ENCODE measurements around the gene FKBP1A.

The FKBP1A gene

DNA sequence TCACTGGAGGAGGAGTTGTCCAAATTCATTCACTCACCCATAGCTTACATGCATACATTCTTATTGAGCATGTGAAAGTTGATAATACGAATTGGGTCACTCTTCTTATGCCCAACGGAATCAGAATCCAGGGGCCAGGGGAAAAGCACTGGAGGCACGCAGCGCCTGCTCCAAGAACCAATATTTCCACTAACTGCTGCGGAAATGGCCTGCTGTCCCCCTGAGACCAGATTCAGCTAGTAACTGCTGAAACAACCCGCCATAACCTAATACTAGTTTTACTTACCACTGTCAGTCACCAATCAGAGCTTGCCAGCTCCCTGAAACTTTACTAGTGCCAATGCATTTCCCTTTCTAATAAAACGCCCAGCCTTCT, 641 bp upstream of the FKBP1A start:
- TF ChIP-seq CTCF (IDR thresholded peaks at IDR 0.05; ENCODE audit: insufficient read depth, low read length) (no peak), SPI1 (IDR thresholded peaks at IDR 0.05; ENCODE audit: borderline replicate concordance, low read depth) (no peak), GABPA (IDR thresholded peaks at IDR 0.05; ENCODE audit: low read depth) (no peak), POLR2AphosphoS5 (IDR thresholded peaks at IDR 0.05; ENCODE audit: low read depth) (no peak)
- TF ChIP-seq, protein P1, sequence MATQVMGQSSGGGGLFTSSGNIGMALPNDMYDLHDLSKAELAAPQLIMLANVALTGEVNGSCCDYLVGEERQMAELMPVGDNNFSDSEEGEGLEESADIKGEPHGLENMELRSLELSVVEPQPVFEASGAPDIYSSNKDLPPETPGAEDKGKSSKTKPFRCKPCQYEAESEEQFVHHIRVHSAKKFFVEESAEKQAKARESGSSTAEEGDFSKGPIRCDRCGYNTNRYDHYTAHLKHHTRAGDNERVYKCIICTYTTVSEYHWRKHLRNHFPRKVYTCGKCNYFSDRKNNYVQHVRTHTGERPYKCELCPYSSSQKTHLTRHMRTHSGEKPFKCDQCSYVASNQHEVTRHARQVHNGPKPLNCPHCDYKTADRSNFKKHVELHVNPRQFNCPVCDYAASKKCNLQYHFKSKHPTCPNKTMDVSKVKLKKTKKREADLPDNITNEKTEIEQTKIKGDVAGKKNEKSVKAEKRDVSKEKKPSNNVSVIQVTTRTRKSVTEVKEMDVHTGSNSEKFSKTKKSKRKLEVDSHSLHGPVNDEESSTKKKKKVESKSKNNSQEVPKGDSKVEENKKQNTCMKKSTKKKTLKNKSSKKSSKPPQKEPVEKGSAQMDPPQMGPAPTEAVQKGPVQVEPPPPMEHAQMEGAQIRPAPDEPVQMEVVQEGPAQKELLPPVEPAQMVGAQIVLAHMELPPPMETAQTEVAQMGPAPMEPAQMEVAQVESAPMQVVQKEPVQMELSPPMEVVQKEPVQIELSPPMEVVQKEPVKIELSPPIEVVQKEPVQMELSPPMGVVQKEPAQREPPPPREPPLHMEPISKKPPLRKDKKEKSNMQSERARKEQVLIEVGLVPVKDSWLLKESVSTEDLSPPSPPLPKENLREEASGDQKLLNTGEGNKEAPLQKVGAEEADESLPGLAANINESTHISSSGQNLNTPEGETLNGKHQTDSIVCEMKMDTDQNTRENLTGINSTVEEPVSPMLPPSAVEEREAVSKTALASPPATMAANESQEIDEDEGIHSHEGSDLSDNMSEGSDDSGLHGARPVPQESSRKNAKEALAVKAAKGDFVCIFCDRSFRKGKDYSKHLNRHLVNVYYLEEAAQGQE (IDR thresholded peaks at IDR 0.05; ENCODE audit: insufficient replicate concordance, low read depth): no peak
- H3K4me3 ChIP-seq (replicated peaks; ENCODE audit: insufficient read depth, low read length): peak overlapping the region; percentile 50
- no peaks in the 10 kb centered on the region for H3K27me3 ChIP-seq (ENCODE audit: insufficient read depth, poor library complexity, severe bottlenecking)
- peak overlapping the region; percentile 39 for H3K27ac ChIP-seq (replicated peaks)
- DNase-seq (ENCODE audit: low read depth in 1 of 2, low spot score in 1 of 2): no peak

DNA sequence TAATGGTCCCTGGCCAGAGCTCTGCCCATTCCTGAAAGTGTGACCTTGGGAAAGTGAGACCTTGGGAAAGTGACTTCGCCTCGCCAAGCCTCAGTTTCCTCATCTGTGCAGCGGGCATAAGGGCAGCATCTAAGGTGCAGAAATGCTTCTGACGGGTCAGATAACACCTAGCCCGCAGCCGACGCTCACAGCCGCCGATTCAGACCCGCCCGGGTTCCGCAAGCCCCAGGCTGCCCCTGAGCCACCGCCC, 486 bp downstream of the FKBP1A start:
- Histone ChIP-seq H3K4me3 (replicated peaks; ENCODE audit: insufficient read depth, low read length) (peak overlapping the region; percentile 67), H3K27ac (replicated peaks) (peak overlapping the region; percentile 63), H3K27me3 (ENCODE audit: insufficient read depth, poor library complexity, severe bottlenecking) (no peaks in the 10 kb centered on the region)
- TF ChIP-seq GABPA (IDR thresholded peaks at IDR 0.05; ENCODE audit: low read depth) (no peak), POLR2AphosphoS5 (IDR thresholded peaks at IDR 0.05; ENCODE audit: low read depth) (no peak), CTCF (IDR thresholded peaks at IDR 0.05; ENCODE audit: insufficient read depth, low read length) (no peak), SPI1 (IDR thresholded peaks at IDR 0.05; ENCODE audit: borderline replicate concordance, low read depth) (no peak)
- TF ChIP-seq, protein P1 (IDR thresholded peaks at IDR 0.05; ENCODE audit: insufficient replicate concordance, low read depth): no peak
- peak in 1 of 2 experiments; percentile 10 for DNase-seq (ENCODE audit: low read depth in 1 of 2, low spot score in 1 of 2)

DNA sequence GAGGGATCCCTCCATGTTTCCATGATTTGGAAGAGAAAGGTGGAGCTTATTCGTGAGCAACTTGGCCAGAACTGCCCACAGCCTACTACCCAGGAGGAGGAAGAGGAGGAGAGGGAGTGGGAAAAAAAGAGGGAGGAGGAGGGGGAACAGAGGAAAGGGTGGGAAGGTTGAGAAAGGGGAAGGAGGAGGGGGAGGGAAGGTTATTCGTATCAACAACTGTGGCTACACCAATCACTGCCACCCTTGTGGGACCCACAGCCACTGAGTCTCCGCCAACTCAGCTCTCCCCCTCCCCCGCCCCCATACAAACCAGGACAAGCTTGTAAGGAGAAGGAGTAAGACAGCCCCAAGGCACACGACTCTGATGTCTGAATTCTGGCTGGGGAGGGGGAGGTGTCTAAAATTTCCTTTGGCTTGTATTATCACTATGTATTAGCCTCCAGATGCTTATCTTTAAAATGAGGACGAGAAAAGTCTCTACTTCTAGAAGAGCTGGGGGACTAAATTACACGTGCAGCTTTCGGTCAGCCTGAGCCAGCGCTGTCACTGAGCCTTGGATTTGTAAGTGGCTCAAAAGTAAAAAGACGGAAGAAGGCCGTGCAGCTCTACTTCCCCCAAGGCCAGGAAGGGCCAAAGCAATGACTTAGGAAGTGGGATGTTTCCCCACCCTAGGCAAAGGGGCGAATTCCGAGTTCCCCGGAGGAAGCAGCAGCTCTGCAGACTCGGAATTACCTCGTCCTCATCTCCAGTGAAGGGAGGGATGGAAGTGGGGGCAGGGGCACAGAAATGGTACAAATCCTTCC, 1.0 kb downstream of the FKBP1A start:
- H3K27ac ChIP-seq (replicated peaks): peak overlapping the region; percentile 63
- peak overlapping the region; percentile 67 for H3K4me3 ChIP-seq (replicated peaks; ENCODE audit: insufficient read depth, low read length)
- TF ChIP-seq CTCF (IDR thresholded peaks at IDR 0.05; ENCODE audit: insufficient read depth, low read length) (no peak), POLR2AphosphoS5 (IDR thresholded peaks at IDR 0.05; ENCODE audit: low read depth) (0 out of 2 replicates have a peak, but pooled peaks have one; percentile 15)
- DNase-seq (ENCODE audit: low read depth in 1 of 2, low spot score in 1 of 2): peak in 1 of 2 experiments; percentile 68
- no peaks in the 10 kb centered on the region for H3K27me3 ChIP-seq (ENCODE audit: insufficient read depth, poor library complexity, severe bottlenecking)
